OCI-LY7 (cell line): ENCODE results near the gene GID8. TPM values are rescaled to one million over a fixed set of nuclear protein-coding genes. Genes with fewer than 3 reads are reported as not detected.

Experiments used
- BruUV-seq: library from RNA; stranded (reverse); fragments of 400-500 nt; replicated peaks from 2 replicates; lab custom pipeline; 2021; lab: Mats Ljungman, UMichigan
- CTCF ChIA-PET: fragments of 300-600 bp; sonication (Branson Sonifier 250); formaldehyde crosslinking; loops from one replicate; lab custom pipeline; 2022; ENCODE audit warnings: antibody characterized with exemption; ENCODE audit not compliant: unreplicated experiment; lab: Charles Lee
- POLR2A ChIA-PET: fragments of 300-600 bp; sonication (Branson Sonifier 250); formaldehyde crosslinking; loops from one replicate; lab custom pipeline; 2022; ENCODE audit warnings: antibody characterized with exemption; lab: Charles Lee
- DNase-seq: peaks from one replicate; pipeline ENCODE4 v3.0.0-alpha.2; 2015; ENCODE audit warnings: low spot score
- H2AFZ ChIP-seq: fragments of 200-600 bp; sonication (generic), shearing (Covaris generic); 2 replicates; pipeline ENCODE4 v1.6.1; 2014; ENCODE audit warnings: mild to moderate bottlenecking, antibody characterized with exemption, low read length, moderate library complexity
- H3K27ac ChIP-seq: fragments of 200-600 bp; sonication (generic); 2 replicates; pipeline ENCODE4 v1.5.1; 2014; ENCODE audit warnings: mixed run types, low read depth, mild to moderate bottlenecking, moderate library complexity, low read length, inconsistent platforms; ENCODE audit not compliant: poor library complexity, severe bottlenecking
- H3K36me3 ChIP-seq: fragments of 200-600 bp; sonication (generic); 2 replicates; pipeline ENCODE4 v1.6.1; 2014; ENCODE audit warnings: mild to moderate bottlenecking, antibody characterized with exemption, low read length, moderate library complexity, mixed read lengths; ENCODE audit not compliant: insufficient read depth
- H3K4me1 ChIP-seq: fragments of 200-600 bp; sonication (generic); 2 replicates; pipeline ENCODE4 v1.5.1; 2014; ENCODE audit warnings: mild to moderate bottlenecking, low read length; ENCODE audit not compliant: insufficient read depth, poor library complexity, severe bottlenecking
- H3K4me2 ChIP-seq: fragments of 200-600 bp; sonication (generic); 2 replicates; pipeline ENCODE4 v1.6.1; 2014; ENCODE audit warnings: mild to moderate bottlenecking, low read length
- H3K4me3 ChIP-seq: fragments of 200-600 bp; sonication (generic); 2 replicates; pipeline ENCODE4 v1.5.1; 2014; ENCODE audit warnings: mild to moderate bottlenecking, low read depth, low read length; ENCODE audit not compliant: poor library complexity, severe bottlenecking
- H3K79me2 ChIP-seq: fragments of 200-600 bp; sonication (generic); 2 replicates; pipeline ENCODE4 v1.6.1; 2016; ENCODE audit warnings: low read depth, mild to moderate bottlenecking, low read length, moderate library complexity, mixed read lengths; ENCODE audit not compliant: insufficient read depth
- H3K9me2 ChIP-seq: fragments of 200-600 bp; sonication (generic); 2 replicates; pipeline ENCODE4 v1.6.1; 2016; ENCODE audit warnings: mild to moderate bottlenecking, low read length, mixed read lengths; ENCODE audit not compliant: insufficient read depth
- H3K9me3 ChIP-seq: fragments of 200-600 bp; sonication (generic); 2 replicates; pipeline ENCODE4 v1.6.1; 2014; ENCODE audit warnings: mild to moderate bottlenecking, mixed run types, low read length, mixed read lengths
- H4K20me1 ChIP-seq: fragments of 200-600 bp; sonication (generic); 2 replicates; pipeline ENCODE4 v1.6.1; 2014; ENCODE audit warnings: mild to moderate bottlenecking, antibody characterized with exemption, low read length, moderate library complexity, mixed read lengths; ENCODE audit not compliant: insufficient read depth
- CTCF ChIP-seq: fragments of 200-600 bp; sonication (generic); conservative IDR thresholded peaks from 2 replicates; pipeline ENCODE4 v1.5.1; 2014; ENCODE audit warnings: mild to moderate bottlenecking, antibody characterized with exemption, low read length, moderate library complexity, mixed read lengths
- EZH2phosphoT487 ChIP-seq: fragments of 200-600 bp; sonication (generic); IDR thresholded peaks from 2 replicates; pipeline ENCODE4 v1.6.1; 2018; ENCODE audit warnings: low read depth, borderline replicate concordance, mild to moderate bottlenecking, mixed run types, antibody characterized with exemption, low read length, moderate library complexity, mixed read lengths
- intact Hi-C: fragments of 100-400 bp; cut with micrococcal nuclease; formaldehyde crosslinking; loops from one replicate; pipeline ENCODE4 v1.10.0; 2022; ENCODE audit not compliant: unreplicated experiment
- total RNA-seq, 2 experiments: library from RNA; depleted of rRNA in 1 of 2; stranded (reverse); fragments of >200 nt in 1 of 2; shearing (Covaris generic) in 1 of 2; gene quantifications; 2 replicates each; pipeline ENCODE4 v1.2.3, GENCODE V29; 2014 to 2022

GID8 gene
- total RNA-seq, 2 experiments from 2014 or later: 28.7 to 47.7 TPM

GRCh38 chr20:62942456-62942855 lies 4.5 kb downstream of the GID8 start:
- Histone ChIP-seq H3K4me2 (no peak overlapping the region), H2AFZ (no peak overlapping the region), H3K27ac (no peak overlapping the region), H3K4me1 (peaks cover 13% of the 10 kb centered on the region), H3K9me3 (no peaks in the 10 kb centered on the region), H4K20me1 (peaks cover 16% of the 10 kb centered on the region), H3K79me2 (peaks cover 42% of the 10 kb centered on the region), H3K9me2 (no peaks in the 10 kb centered on the region), H3K36me3 (peaks cover 76% of the 10 kb centered on the region), H3K4me3 (no peak overlapping the region)
- ChIA-PET POLR2A (no interaction called here), CTCF (no interaction called here)
- no peak for DNase-seq
- TF ChIP-seq EZH2phosphoT487 (no peak), CTCF (no peak)
- intact Hi-C loops: no loop called here
- BruUV-seq: no TSS peak

GRCh38 chr20:62943396-62943795 lies 5.4 kb downstream of the GID8 start:
- H3K27ac ChIP-seq: no peak overlapping the region
- peaks cover 16% of the 10 kb centered on the region for H4K20me1 ChIP-seq
- H3K36me3 ChIP-seq: peaks cover 85% of the 10 kb centered on the region
- no TSS peak for BruUV-seq
- no peak overlapping the region for H3K4me3 ChIP-seq
- no peak overlapping the region for H2AFZ ChIP-seq
- CTCF ChIA-PET: no interaction called here
- POLR2A ChIA-PET: no interaction called here
- no peaks in the 10 kb centered on the region for H3K9me3 ChIP-seq
- DNase-seq: no peak
- peaks cover 13% of the 10 kb centered on the region for H3K4me1 ChIP-seq
- peaks cover 38% of the 10 kb centered on the region for H3K79me2 ChIP-seq
- H3K4me2 ChIP-seq: no peak overlapping the region
- intact Hi-C loops: no loop called here
- H3K9me2 ChIP-seq: no peaks in the 10 kb centered on the region
- TF ChIP-seq EZH2phosphoT487: no peak
- TF ChIP-seq CTCF: no peak

GRCh38 chr20:62944184-62944583 lies 6.2 kb downstream of the GID8 start:
- Histone ChIP-seq H3K4me3 (no peak overlapping the region), H3K79me2 (peaks cover 30% of the 10 kb centered on the region), H4K20me1 (peaks cover 10% of the 10 kb centered on the region), H3K36me3 (peaks cover 93% of the 10 kb centered on the region), H3K27ac (no peak overlapping the region), H2AFZ (no peak overlapping the region), H3K9me2 (no peaks in the 10 kb centered on the region), H3K4me1 (peaks cover 8% of the 10 kb centered on the region), H3K9me3 (peaks cover 5% of the 10 kb centered on the region), H3K4me2 (no peak overlapping the region)
- ChIA-PET CTCF (interaction anchor here (0.6 kb wide), 1 partner anchor 698 kb away, joined by 3 read pairs; no protein-coding TSS in a partner anchor), POLR2A (no interaction called here)
- no peak for DNase-seq
- intact Hi-C loops: no loop called here
- BruUV-seq: no TSS peak
- no peak for TF ChIP-seq CTCF
- TF ChIP-seq EZH2phosphoT487: no peak
